Measurements from ENCODE around the gene CAPN10. TPM values are rescaled to one million over a fixed set of nuclear protein-coding genes. Genes with fewer than 3 reads are reported as not detected.

The CAPN10 gene
- total and polyA plus RNA-seq, 4 donors = 28.2 to 42.9 (median 33.5) TPM

- 87 to 89% methylated on average over 23 of the region's 23 CpGs for WGBS, 2 donors
- Histone ChIP-seq H3K36me3 (ENCODE audit: control insufficient read depth in 4 of 4, insufficient read depth in 4 of 4, low read length in 4 of 4) (peaks cover 0 to 63% (median 1%) of the 10 kb centered on the region in 4 donors), H3K9ac (ENCODE audit: insufficient read depth in 1 of 2, low read length in 2 of 2) (no peak overlapping the region), H3K4me3 (no peak overlapping the region), H3K4me1 (ENCODE audit: control insufficient read depth in 5 of 5, insufficient read depth in 5 of 5, low read length in 5 of 5) (peaks cover 0 to 16% (median 0%) of the 10 kb centered on the region in 5 donors), H3K9me3 (ENCODE audit: control insufficient read depth in 4 of 4, insufficient read depth in 3 of 4, low read length in 3 of 4) (no peaks in the 10 kb centered on the region), H3K27me3 (ENCODE audit: control insufficient read depth in 3 of 3, insufficient read depth in 3 of 3, low read length in 2 of 3) (no peaks in the 10 kb centered on the region), H3K27ac (ENCODE audit: low read depth in 1 of 2, low read length in 1 of 2) (no peak overlapping the region)
- DNase-seq = no peak
- no peak for TF ChIP-seq CTCF (IDR thresholded peaks at IDR 0.05; ENCODE audit: control extremely low read depth, extremely low read depth)
- no peak for ATAC-seq (ENCODE audit: insufficient read depth, low FRiP score)
Observed at GRCh38 chr2:240596491-240596931, 10.0 kb downstream of the CAPN10 start.

- 94 to 97% methylated on average over 10 of the region's 10 CpGs for WGBS, 2 donors
- Histone ChIP-seq H3K27me3 (ENCODE audit: control insufficient read depth in 3 of 3, insufficient read depth in 3 of 3, low read length in 2 of 3) (no peaks in the 10 kb centered on the region), H3K4me1 (ENCODE audit: control insufficient read depth in 5 of 5, insufficient read depth in 5 of 5, low read length in 5 of 5) (peaks cover 0 to 16% (median 0%) of the 10 kb centered on the region in 5 donors), H3K27ac (ENCODE audit: low read depth in 1 of 2, low read length in 1 of 2) (no peak overlapping the region), H3K9ac (ENCODE audit: insufficient read depth in 1 of 2, low read length in 2 of 2) (no peak overlapping the region), H3K36me3 (ENCODE audit: control insufficient read depth in 4 of 4, insufficient read depth in 4 of 4, low read length in 4 of 4) (peaks cover 0 to 60% (median 1%) of the 10 kb centered on the region in 4 donors), H3K9me3 (ENCODE audit: control insufficient read depth in 4 of 4, insufficient read depth in 3 of 4, low read length in 3 of 4) (no peaks in the 10 kb centered on the region), H3K4me3 (no peak overlapping the region)
- DNase-seq = no peak
- TF ChIP-seq CTCF (IDR thresholded peaks at IDR 0.05; ENCODE audit: control extremely low read depth, extremely low read depth) = no peak
- no peak for ATAC-seq (ENCODE audit: insufficient read depth, low FRiP score)
Observed at GRCh38 chr2:240597054-240597418, 10.5 kb downstream of the CAPN10 start.

GRCh38 chr2:240597419-240598181 lies 11.1 kb downstream of the CAPN10 start:
- H3K9ac ChIP-seq (ENCODE audit: insufficient read depth in 1 of 2, low read length in 2 of 2) = no peak overlapping the region
- DNase-seq = no peak
- TF ChIP-seq CTCF (IDR thresholded peaks at IDR 0.05; ENCODE audit: control extremely low read depth, extremely low read depth) = no peak
- H3K9me3 ChIP-seq (ENCODE audit: control insufficient read depth in 4 of 4, insufficient read depth in 3 of 4, low read length in 3 of 4) = no peaks in the 10 kb centered on the region
- H3K4me1 ChIP-seq (ENCODE audit: control insufficient read depth in 5 of 5, insufficient read depth in 5 of 5, low read length in 5 of 5) = peaks cover 0 to 16% (median 0%) of the 10 kb centered on the region in 5 donors
- peaks cover 0 to 54% (median 0%) of the 10 kb centered on the region in 4 donors for H3K36me3 ChIP-seq (ENCODE audit: control insufficient read depth in 4 of 4, insufficient read depth in 4 of 4, low read length in 4 of 4)
- no peak overlapping the region for H3K27ac ChIP-seq (ENCODE audit: low read depth in 1 of 2, low read length in 1 of 2)
- H3K27me3 ChIP-seq (ENCODE audit: control insufficient read depth in 3 of 3, insufficient read depth in 3 of 3, low read length in 2 of 3) = no peaks in the 10 kb centered on the region
- H3K4me3 ChIP-seq = no peak overlapping the region
- no peak for ATAC-seq (ENCODE audit: insufficient read depth, low FRiP score)
- 93 to 97% methylated on average over 21 to 22 of the region's 22 CpGs for WGBS, 2 donors
